ENCODE results near the gene PLEKHA8.
"Not testable (repeated sequence)": the region's sequence is repeated elsewhere in the genome, so short reads cannot be mapped to it uniquely, and the experiment has no call there.

PLEKHA8 gene

DNA sequence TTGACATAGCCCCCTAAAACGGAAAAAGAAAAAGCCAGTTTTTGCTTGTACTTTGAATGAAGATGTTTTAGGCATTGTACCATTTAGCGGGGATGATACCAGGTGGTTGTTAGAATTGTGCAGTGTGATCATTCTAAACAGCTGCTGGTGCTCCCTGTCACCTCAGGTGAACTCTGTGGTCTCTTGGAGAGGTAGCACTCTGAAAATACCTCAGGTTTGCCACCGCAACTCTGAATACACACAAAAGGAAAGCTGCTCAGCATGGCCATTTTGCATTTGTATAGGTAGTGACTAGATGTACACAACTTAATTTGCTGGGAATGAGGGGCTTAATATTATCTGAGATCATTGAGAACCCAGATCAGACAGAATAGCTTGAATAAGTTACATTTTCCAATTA is 52.6 kb downstream of the PLEKHA8 start:
- H3K4me3 ChIP-seq (ENCODE audit: extremely low read depth, insufficient read depth, low read length, poor library complexity, severe bottlenecking): no peak overlapping the region
- 76 to 100% methylated on average over 1 to 3 of the region's 3 CpGs for WGBS, 2 experiments (ENCODE audit: insufficient coverage in 2 of 2)
- H3K4me1 ChIP-seq (ENCODE audit: control insufficient read depth, insufficient read depth, low read length, poor library complexity, severe bottlenecking): no peaks in the 10 kb centered on the region
- H3K36me3 ChIP-seq (ENCODE audit: control insufficient read depth, insufficient read depth, low read length): peaks cover 60% of the 10 kb centered on the region
- no peaks in the 10 kb centered on the region for H3K9me3 ChIP-seq (ENCODE audit: control insufficient read depth, low read length)
- H3K27ac ChIP-seq (ENCODE audit: low read depth, low read length, severe bottlenecking): no peak overlapping the region

DNA sequence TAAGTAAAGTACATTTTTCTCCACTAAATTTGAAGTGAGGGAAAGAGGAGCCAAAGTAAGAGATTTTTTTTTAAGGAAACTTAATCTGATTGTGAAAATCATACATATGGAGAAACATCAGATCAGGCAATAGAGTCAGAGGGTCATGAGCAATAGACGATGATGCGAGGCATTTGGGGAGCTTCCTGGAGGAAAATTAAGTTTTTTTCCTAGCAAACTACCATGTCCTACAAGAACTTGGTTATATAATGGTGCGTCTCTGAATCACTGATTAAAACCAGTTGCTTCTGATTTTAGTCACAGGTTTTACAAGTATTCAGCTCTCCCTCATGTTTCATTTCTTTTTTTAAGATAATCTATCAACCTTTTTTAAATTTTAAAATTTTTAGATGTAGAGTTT is 54.5 kb downstream of the PLEKHA8 start:
- Histone ChIP-seq H3K36me3 (ENCODE audit: control insufficient read depth, insufficient read depth, low read length) (peaks cover 61% of the 10 kb centered on the region), H3K27ac (ENCODE audit: low read depth, low read length, severe bottlenecking) (no peak overlapping the region), H3K9me3 (ENCODE audit: control insufficient read depth, low read length) (no peaks in the 10 kb centered on the region), H3K4me1 (ENCODE audit: control insufficient read depth, insufficient read depth, low read length, poor library complexity, severe bottlenecking) (no peaks in the 10 kb centered on the region), H3K4me3 (ENCODE audit: extremely low read depth, insufficient read depth, low read length, poor library complexity, severe bottlenecking) (no peak overlapping the region)
- WGBS, 2 experiments (ENCODE audit: insufficient coverage in 2 of 2): 100% methylated on average over 1 to 2 of the region's 3 CpGs

DNA sequence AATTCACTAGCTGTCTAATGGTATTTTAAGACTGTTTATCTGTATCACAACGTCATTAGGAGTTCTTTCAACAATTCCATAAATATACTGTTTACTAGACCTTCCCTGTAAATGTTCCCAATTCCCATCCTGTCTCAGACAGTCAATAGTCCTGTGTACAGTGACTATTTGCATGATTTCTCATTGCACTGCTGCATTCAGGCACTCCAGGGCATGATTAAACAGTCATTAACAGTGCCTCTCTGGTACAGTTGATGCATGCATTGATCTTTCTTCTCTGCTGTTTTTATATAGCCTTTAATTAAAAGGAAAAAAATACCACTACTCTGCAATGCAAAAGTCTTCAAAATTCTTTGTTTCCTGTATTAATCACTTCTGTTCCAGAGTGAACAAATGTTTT is 55.1 kb downstream of the PLEKHA8 start:
- peaks cover 54% of the 10 kb centered on the region for H3K36me3 ChIP-seq (ENCODE audit: control insufficient read depth, insufficient read depth, low read length)
- no peak overlapping the region for H3K27ac ChIP-seq (ENCODE audit: low read depth, low read length, severe bottlenecking)
- no peak overlapping the region for H3K4me3 ChIP-seq (ENCODE audit: extremely low read depth, insufficient read depth, low read length, poor library complexity, severe bottlenecking)
- no peaks in the 10 kb centered on the region for H3K9me3 ChIP-seq (ENCODE audit: control insufficient read depth, low read length)
- 88% methylated on average over 1 of the region's 1 CpG; no CpG with 5 or more reads in 1 of the 2 experiments for WGBS, 2 experiments (ENCODE audit: insufficient coverage in 2 of 2)
- H3K4me1 ChIP-seq (ENCODE audit: control insufficient read depth, insufficient read depth, low read length, poor library complexity, severe bottlenecking): no peaks in the 10 kb centered on the region

DNA sequence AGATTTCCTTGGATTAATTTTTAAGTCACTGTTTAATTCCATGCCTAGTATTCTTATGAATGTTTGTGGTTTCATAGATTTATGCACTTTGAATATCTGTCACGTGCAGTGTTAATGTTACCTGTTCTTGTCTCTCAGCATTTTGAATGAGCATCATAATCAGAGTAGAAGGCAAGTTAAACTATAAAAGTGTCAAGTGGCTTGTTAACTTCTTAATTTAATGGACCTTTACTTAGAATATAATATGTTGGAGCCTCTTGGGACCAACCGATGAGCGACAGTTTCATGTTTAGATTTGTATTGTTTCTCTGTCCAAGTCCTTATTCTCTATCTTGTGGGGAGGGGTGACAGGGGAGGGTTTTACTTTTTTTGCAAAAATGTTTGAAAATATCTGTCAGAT is 56.0 kb downstream of the PLEKHA8 start:
- no peak overlapping the region for H3K4me3 ChIP-seq (ENCODE audit: extremely low read depth, insufficient read depth, low read length, poor library complexity, severe bottlenecking)
- WGBS, 2 experiments (ENCODE audit: insufficient coverage in 2 of 2): no CpG with 5 or more reads among the region's 3 CpGs
- peaks cover 47% of the 10 kb centered on the region for H3K36me3 ChIP-seq (ENCODE audit: control insufficient read depth, insufficient read depth, low read length)
- H3K9me3 ChIP-seq (ENCODE audit: control insufficient read depth, low read length): no peaks in the 10 kb centered on the region
- H3K27ac ChIP-seq (ENCODE audit: low read depth, low read length, severe bottlenecking): no peak overlapping the region
- H3K4me1 ChIP-seq (ENCODE audit: control insufficient read depth, insufficient read depth, low read length, poor library complexity, severe bottlenecking): no peaks in the 10 kb centered on the region

DNA sequence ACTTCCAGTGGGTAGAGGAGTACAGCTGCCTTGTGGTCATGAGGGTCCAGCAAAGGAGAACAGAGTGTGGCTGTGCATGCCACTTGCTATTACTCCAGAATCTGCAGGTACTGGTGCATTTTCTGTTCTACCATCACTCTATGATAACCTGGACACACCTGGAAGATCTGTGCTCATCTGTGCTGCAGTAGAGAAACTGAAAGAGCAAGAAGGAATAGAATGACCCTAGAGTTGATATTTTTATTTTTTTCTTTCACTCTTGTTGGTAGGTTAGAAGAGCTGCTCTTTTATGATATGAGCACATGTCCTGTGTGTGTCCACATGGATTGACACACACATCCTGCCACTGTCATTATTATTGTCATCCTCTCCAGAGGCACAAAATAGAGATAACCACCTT is 58.3 kb downstream of the PLEKHA8 start:
- H3K36me3 ChIP-seq (ENCODE audit: control insufficient read depth, insufficient read depth, low read length): peaks cover 28% of the 10 kb centered on the region
- no peaks in the 10 kb centered on the region for H3K9me3 ChIP-seq (ENCODE audit: control insufficient read depth, low read length)
- no peaks in the 10 kb centered on the region for H3K4me1 ChIP-seq (ENCODE audit: control insufficient read depth, insufficient read depth, low read length, poor library complexity, severe bottlenecking)
- H3K4me3 ChIP-seq (ENCODE audit: extremely low read depth, insufficient read depth, low read length, poor library complexity, severe bottlenecking): no peak overlapping the region
- no peak overlapping the region for H3K27ac ChIP-seq (ENCODE audit: low read depth, low read length, severe bottlenecking)

DNA sequence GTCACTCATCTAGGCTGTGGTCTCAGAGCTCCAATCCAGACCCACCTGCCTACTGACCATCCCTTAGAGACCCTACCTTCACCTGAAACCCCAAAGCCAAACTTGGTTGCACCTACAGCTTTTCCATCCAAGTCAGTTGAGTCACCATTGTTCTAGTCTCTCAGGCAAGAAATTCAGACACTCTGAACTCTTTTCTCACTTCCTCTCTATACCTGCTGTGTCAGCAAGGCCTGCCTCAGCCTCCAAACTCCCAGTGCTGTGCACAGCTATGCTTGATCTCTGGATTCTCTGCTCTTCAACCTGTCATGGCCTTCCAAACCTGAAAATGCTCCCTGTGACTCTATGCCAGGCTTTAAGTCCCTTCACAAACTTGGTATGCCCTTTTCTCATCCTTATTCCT is 59.2 kb downstream of the PLEKHA8 start:
- H3K36me3 ChIP-seq (ENCODE audit: control insufficient read depth, insufficient read depth, low read length): peaks cover 21% of the 10 kb centered on the region
- no peak overlapping the region for H3K4me3 ChIP-seq (ENCODE audit: extremely low read depth, insufficient read depth, low read length, poor library complexity, severe bottlenecking)
- no peaks in the 10 kb centered on the region for H3K9me3 ChIP-seq (ENCODE audit: control insufficient read depth, low read length)
- H3K4me1 ChIP-seq (ENCODE audit: control insufficient read depth, insufficient read depth, low read length, poor library complexity, severe bottlenecking): no peaks in the 10 kb centered on the region
- H3K27ac ChIP-seq (ENCODE audit: low read depth, low read length, severe bottlenecking): no peak overlapping the region

DNA sequence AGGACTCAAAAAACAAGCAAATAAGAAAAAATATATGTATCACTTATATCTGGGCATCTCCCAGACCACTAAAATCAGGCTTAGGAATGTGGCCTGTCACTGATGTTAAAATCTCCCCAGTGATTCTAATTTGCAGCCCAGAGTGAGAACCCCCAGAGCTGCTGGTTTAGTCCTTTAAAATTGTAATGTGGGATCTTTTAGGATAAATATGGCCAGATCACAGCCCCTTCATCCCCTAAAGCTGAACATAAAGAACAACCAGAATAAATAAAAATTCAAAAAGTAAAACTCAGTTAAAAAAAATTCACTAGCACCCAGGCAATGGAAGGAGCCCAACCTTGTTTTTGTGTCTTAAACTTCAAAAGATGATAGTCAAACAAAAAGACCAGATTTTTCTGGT is 60.1 kb downstream of the PLEKHA8 start:
- Histone ChIP-seq H3K36me3 (ENCODE audit: control insufficient read depth, insufficient read depth, low read length) (peaks cover 17% of the 10 kb centered on the region), H3K4me1 (ENCODE audit: control insufficient read depth, insufficient read depth, low read length, poor library complexity, severe bottlenecking) (no peaks in the 10 kb centered on the region), H3K4me3 (ENCODE audit: extremely low read depth, insufficient read depth, low read length, poor library complexity, severe bottlenecking) (no peak overlapping the region), H3K27ac (ENCODE audit: low read depth, low read length, severe bottlenecking) (no peak overlapping the region), H3K9me3 (ENCODE audit: control insufficient read depth, low read length) (no peaks in the 10 kb centered on the region)

DNA sequence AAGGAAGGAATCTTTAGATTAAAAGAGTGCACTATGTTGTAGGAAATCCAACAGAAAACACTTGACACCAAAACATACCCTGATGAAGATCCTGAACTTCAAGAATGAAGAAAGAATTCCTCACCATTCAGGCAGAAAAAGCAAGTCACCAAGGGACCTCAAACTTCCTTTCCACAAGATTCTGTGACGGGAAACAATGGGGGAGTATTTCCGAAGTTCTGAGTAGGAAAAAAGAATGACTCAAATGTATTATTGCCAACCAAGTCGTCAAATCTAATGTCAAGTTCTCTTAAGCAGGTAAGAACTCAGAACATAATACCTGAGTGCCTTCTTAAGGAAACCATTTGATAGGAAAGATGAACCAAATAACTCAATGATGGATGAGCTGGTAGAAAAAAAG is 61.9 kb downstream of the PLEKHA8 start:
- no peaks in the 10 kb centered on the region for H3K4me1 ChIP-seq (ENCODE audit: control insufficient read depth, insufficient read depth, low read length, poor library complexity, severe bottlenecking)
- H3K36me3 ChIP-seq (ENCODE audit: control insufficient read depth, insufficient read depth, low read length): peaks cover 15% of the 10 kb centered on the region

DNA sequence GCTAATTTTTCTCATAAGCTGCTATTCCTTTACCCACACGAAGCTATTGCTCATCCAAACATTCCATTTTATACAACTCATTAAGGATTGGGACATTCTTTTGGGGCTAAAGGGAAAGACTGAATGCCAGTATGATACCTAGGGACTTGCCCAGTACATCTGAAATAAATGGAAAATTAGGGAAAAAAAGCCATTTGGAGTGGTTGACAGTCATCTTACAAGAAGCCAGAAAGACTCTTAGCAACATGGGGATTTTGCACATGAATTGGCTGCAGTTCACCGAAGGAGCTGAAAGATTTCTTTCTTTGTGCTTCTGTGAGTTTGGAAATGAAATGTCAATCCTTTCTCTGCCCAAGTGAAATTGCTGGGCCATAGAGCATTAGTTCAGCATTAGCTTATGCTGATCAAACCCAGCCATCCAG is 63.3 kb downstream of the PLEKHA8 start:
- peaks cover 5% of the 10 kb centered on the region for H3K36me3 ChIP-seq (ENCODE audit: control insufficient read depth, insufficient read depth, low read length)
- no peaks in the 10 kb centered on the region for H3K4me1 ChIP-seq (ENCODE audit: control insufficient read depth, insufficient read depth, low read length, poor library complexity, severe bottlenecking)
- H3K27ac ChIP-seq (ENCODE audit: low read depth, low read length, severe bottlenecking): no peak overlapping the region
- WGBS, 2 experiments (ENCODE audit: insufficient coverage in 2 of 2): 80% methylated on average over 1 to 2 of the region's 2 CpGs
- no peak overlapping the region for H3K4me3 ChIP-seq (ENCODE audit: extremely low read depth, insufficient read depth, low read length, poor library complexity, severe bottlenecking)
- no peaks in the 10 kb centered on the region for H3K9me3 ChIP-seq (ENCODE audit: control insufficient read depth, low read length)

More for the DNA sequence above, 61.9 kb downstream of the PLEKHA8 start:
- 100% methylated on average over 2 of the region's 3 CpGs; no CpG with 5 or more reads in 1 of the 2 experiments for WGBS, 2 experiments (ENCODE audit: insufficient coverage in 2 of 2)
- no peak overlapping the region for H3K4me3 ChIP-seq (ENCODE audit: extremely low read depth, insufficient read depth, low read length, poor library complexity, severe bottlenecking)
- no peak overlapping the region for H3K27ac ChIP-seq (ENCODE audit: low read depth, low read length, severe bottlenecking)
- H3K9me3 ChIP-seq (ENCODE audit: control insufficient read depth, low read length): no peaks in the 10 kb centered on the region

DNA sequence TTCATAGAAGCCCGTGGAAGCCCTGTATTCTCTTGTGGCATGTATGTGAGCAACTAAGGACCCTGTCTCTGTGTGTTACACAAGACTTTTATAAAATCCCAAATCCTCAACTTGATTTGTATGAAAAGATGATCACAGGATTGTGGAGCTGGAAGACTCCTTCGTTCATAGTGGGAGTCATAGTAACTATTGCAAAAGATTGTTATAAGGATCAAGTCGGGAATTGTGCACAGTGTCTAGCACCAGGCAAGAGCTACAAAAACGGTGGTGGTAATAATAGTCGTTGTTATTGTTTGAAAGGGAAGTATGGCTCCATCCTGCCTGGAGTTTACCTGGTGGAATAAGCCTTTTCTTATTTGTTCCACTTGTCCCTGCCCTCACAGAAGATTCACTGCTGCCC is 63.8 kb downstream of the PLEKHA8 start:
- Histone ChIP-seq H3K9me3 (ENCODE audit: control insufficient read depth, low read length) (no peaks in the 10 kb centered on the region), H3K36me3 (ENCODE audit: control insufficient read depth, insufficient read depth, low read length) (peaks cover 5% of the 10 kb centered on the region), H3K4me3 (ENCODE audit: extremely low read depth, insufficient read depth, low read length, poor library complexity, severe bottlenecking) (no peak overlapping the region), H3K27ac (ENCODE audit: low read depth, low read length, severe bottlenecking) (no peak overlapping the region), H3K4me1 (ENCODE audit: control insufficient read depth, insufficient read depth, low read length, poor library complexity, severe bottlenecking) (no peaks in the 10 kb centered on the region)
- WGBS, 2 experiments (ENCODE audit: insufficient coverage in 2 of 2): 93 to 95% methylated on average over 4 to 5 of the region's 5 CpGs

DNA sequence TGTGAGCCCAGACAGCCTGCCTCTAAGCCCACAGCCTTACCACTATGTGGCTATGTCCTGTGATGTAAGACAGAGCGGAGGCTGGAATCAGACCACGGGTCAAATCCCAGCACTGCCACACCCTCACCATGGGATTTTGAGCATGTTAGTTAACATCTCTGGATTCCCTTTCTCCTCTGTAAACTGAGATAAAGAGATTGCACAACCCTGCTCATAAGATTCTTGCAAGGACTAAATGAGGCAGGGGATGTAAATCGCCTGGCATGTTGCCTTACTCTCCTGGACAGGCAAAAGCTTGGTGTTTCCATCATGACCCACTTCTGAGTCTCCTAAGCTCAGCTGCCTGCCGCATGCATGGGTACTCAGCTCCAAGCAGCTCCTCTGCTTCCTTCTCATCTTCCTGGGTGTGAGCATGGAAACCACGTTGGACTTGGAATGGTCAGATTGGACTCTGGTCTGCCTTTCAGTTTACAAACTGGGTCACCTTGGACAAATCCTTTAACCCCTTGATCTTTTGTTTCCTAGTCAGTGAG is 65.3 kb downstream of the PLEKHA8 start:
- Histone ChIP-seq H3K27ac (ENCODE audit: low read depth, low read length, severe bottlenecking) (no peak overlapping the region), H3K4me3 (ENCODE audit: extremely low read depth, insufficient read depth, low read length, poor library complexity, severe bottlenecking) (no peak overlapping the region), H3K9me3 (ENCODE audit: control insufficient read depth, low read length) (no peaks in the 10 kb centered on the region)

DNA sequence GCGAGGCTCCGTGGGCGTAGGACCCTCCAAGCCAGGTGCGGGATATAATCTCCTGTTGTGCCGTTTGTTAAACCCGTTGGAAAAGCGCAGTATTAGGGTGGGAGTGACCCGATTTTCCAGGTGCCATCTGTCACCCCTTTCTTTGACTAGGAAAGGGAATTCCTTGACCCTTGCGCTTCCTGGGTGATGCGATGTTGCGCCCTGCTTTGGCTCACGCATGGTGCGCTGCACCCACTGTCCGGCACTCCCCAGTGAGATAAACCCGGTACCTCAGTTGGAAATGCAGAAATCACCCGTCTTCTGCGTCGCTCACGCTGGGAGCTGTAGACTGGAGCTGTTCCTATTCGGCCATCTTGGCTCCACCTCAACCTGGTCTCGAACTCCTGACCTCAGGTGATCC is 70.4 kb downstream of the PLEKHA8 start:
- not testable (repeated sequence) for H3K9me3 ChIP-seq (ENCODE audit: control insufficient read depth, low read length); H3K4me1 ChIP-seq (ENCODE audit: control insufficient read depth, insufficient read depth, low read length, poor library complexity, severe bottlenecking)
- whole genome bisulfite sequencing, 2 experiments (ENCODE audit: insufficient coverage in 2 of 2): 90 to 97% methylated on average over 20 to 21 of the region's 21 CpGs

More for the DNA sequence above, 65.3 kb downstream of the PLEKHA8 start:
- 91 to 97% methylated on average over 3 to 5 of the region's 5 CpGs for WGBS, 2 experiments (ENCODE audit: insufficient coverage in 2 of 2)
- H3K4me1 ChIP-seq (ENCODE audit: control insufficient read depth, insufficient read depth, low read length, poor library complexity, severe bottlenecking): no peaks in the 10 kb centered on the region
- H3K36me3 ChIP-seq (ENCODE audit: control insufficient read depth, insufficient read depth, low read length): peaks cover 8% of the 10 kb centered on the region

More for the DNA sequence above, 70.4 kb downstream of the PLEKHA8 start:
- not testable (repeated sequence) for H3K27ac ChIP-seq (ENCODE audit: low read depth, low read length, severe bottlenecking); H3K4me3 ChIP-seq (ENCODE audit: extremely low read depth, insufficient read depth, low read length, poor library complexity, severe bottlenecking)
- H3K36me3 ChIP-seq (ENCODE audit: control insufficient read depth, insufficient read depth, low read length): peaks cover 20% of the 10 kb centered on the region
